Lung (tissue), 12 donors: ENCODE data around the gene CUL2. TPM values are rescaled to one million over a fixed set of nuclear protein-coding genes. Genes with fewer than 3 reads are reported as not detected.
A peak's percentile ranks its signal among the peaks of the same experiment; 100 is the strongest.

ENCODE experiments used
- ATAC-seq: fragments of 200-7000 bp; cut with Tn5 transposase; one replicate; pipeline ENCODE4 v1.9.1; 2020; ENCODE audit warnings: moderate number of reproducible peaks; ENCODE audit not compliant: insufficient read depth, low FRiP score
- DNase-seq, 3 donors: peaks; one replicate each; pipeline ENCODE4 v3.0.0-alpha.2; 2013 to 2017
- H3K27ac ChIP-seq, 2 donors: one replicate each; pipeline ENCODE4 v1.5.1; 2013; ENCODE audit warnings: mild to moderate bottlenecking in 2 of 2, moderate library complexity in 2 of 2, control low read depth in 1 of 2, inconsistent platforms in 1 of 2, low read depth in 1 of 2, low read length in 1 of 2
- H3K27me3 ChIP-seq, 3 donors: one replicate each; pipeline ENCODE4 v1.5.1; 2013; ENCODE audit warnings: low read length in 2 of 3; ENCODE audit not compliant: control insufficient read depth in 3 of 3, insufficient read depth in 3 of 3
- H3K36me3 ChIP-seq, 4 donors: one replicate each; pipeline ENCODE4 v1.5.1; 2013; ENCODE audit warnings: low read length in 4 of 4, mild to moderate bottlenecking in 1 of 4, moderate library complexity in 1 of 4; ENCODE audit not compliant: control insufficient read depth in 4 of 4, insufficient read depth in 4 of 4
- H3K4me1 ChIP-seq, 5 donors: one replicate each; pipeline ENCODE4 v1.5.1; 2013; ENCODE audit warnings: low read length in 5 of 5, mild to moderate bottlenecking in 2 of 5, moderate library complexity in 1 of 5; ENCODE audit not compliant: control insufficient read depth in 5 of 5, insufficient read depth in 5 of 5
- H3K4me3 ChIP-seq: one replicate; pipeline ENCODE4 v1.5.1; 2013; ENCODE audit warnings: mild to moderate bottlenecking, control low read depth, moderate library complexity
- H3K9ac ChIP-seq, 2 donors: one replicate each; pipeline ENCODE4 v1.5.1; 2013; ENCODE audit warnings: low read length in 2 of 2, control low read depth in 1 of 2; ENCODE audit not compliant: insufficient read depth in 1 of 2
- H3K9me3 ChIP-seq, 4 donors: one replicate each; pipeline ENCODE4 v1.5.1; 2013; ENCODE audit warnings: low read length in 3 of 4, mild to moderate bottlenecking in 1 of 4, moderate library complexity in 1 of 4; ENCODE audit not compliant: control insufficient read depth in 4 of 4, insufficient read depth in 3 of 4
- CTCF ChIP-seq: IDR thresholded peaks from 2 replicates; pipeline ENCODE4 v1.5.1; 2012; ENCODE audit warnings: mild to moderate bottlenecking; ENCODE audit errors: control extremely low read depth, extremely low read depth
- whole genome bisulfite sequencing, 2 donors: extraction: QIAGEN DNeasy Blood & Tissue Kit; methylation state at CpG; one replicate each; pipeline ENCODE4 v1.1.7; 2013; 5-methylcytosine and 5-hydroxymethylcytosine counted together
- polyA plus RNA-seq, 2 donors: library from polyadenylated mRNA; stranded (reverse); fragments of 200-250 nt; gene quantifications; one replicate each; pipeline ENCODE4 v1.2.1, GENCODE V29; 2013
- total RNA-seq, 2 donors: library from RNA; depleted of rRNA in 1 of 2; stranded (reverse); fragments of >200 nt in 1 of 2; gene quantifications; one replicate each; pipeline ENCODE4 v1.2.1, GENCODE V29; 2014 to 2021
- donor health status: control.
- donor health status: control.
- donor health status: Bipolar disorder and iron deficiency.
- donor health status: healthy.
- donor health status: DM: yes; HTN: yes; CAD: no.

Gene CUL2
- total and polyA plus RNA-seq, 4 donors: 7.7 to 30.8 (median 17.6) TPM

DNA sequence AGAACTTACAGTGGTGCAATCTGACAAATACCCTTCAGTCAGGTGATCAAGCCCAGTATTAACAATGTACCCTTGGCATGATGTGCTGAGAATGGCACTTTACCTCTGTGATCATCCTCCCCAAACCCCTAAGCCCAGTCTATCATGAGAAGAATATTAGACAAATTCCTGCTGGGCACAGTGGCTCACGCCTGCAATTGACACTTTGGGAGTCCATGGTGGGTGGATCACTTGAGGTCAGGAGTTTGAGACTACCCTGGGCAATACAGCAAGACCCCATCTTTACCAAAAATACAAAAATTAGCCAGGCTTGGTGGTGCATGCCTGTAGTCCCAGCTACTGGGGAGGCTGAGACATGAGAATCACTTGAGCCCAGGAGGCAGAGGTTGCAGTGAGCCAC lies 7.4 kb upstream of the CUL2 start:
- no peak for DNase-seq
- TF ChIP-seq CTCF: no peak
- Histone ChIP-seq H3K9me3 (no peaks in the 10 kb centered on the region), H3K27me3 (peaks cover 0 to 5% (median 2%) of the 10 kb centered on the region in 3 donors), H3K4me1 (no peaks in the 10 kb centered on the region), H3K27ac (no peak overlapping the region), H3K4me3 (no peak overlapping the region), H3K9ac (no peak overlapping the region), H3K36me3 (no peaks in the 10 kb centered on the region)
- 87 to 92% methylated on average over 1 of the region's 1 CpG for WGBS, 2 donors
- no peak for ATAC-seq

GRCh38 chr10:35096312-35096711 lies 6.2 kb upstream of the CUL2 start:
- Histone ChIP-seq H3K9me3 (no peaks in the 10 kb centered on the region), H3K9ac (no peak overlapping the region), H3K27ac (no peak overlapping the region), H3K4me1 (no peaks in the 10 kb centered on the region), H3K27me3 (peaks cover 0 to 5% (median 2%) of the 10 kb centered on the region in 3 donors), H3K4me3 (no peak overlapping the region), H3K36me3 (no peaks in the 10 kb centered on the region)
- DNase-seq: no peak
- ATAC-seq: no peak
- WGBS, 2 donors: 77 to 93% methylated on average over 2 of the region's 2 CpGs
- no peak for TF ChIP-seq CTCF

DNA sequence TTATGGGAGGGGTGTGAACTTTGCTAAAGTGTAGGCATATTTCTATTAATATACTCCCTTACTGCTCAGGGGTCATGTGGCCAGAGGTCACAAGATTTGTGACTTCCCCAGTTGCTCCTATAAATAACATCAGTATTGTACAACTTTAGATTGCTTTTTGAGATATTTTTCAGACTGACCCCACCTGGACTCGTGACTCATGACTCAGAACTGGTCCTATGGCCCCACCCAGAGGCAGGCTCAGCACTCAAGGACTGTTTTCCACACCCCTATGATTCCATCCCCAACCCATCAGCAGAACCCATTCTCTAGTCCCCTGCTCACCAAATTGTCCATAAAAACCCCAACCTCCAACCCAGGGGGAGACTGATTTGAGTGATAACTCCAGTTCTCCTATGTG lies 2.7 kb upstream of the CUL2 start:
- Histone ChIP-seq H3K4me1 (peaks cover 4 to 14% (median 8%) of the 10 kb centered on the region in 5 donors), H3K9me3 (no peaks in the 10 kb centered on the region), H3K9ac (no peak overlapping the region), H3K27me3 (peaks cover 0 to 5% (median 2%) of the 10 kb centered on the region in 3 donors), H3K27ac (no peak overlapping the region), H3K4me3 (no peak overlapping the region), H3K36me3 (no peaks in the 10 kb centered on the region)
- 60 to 75% methylated on average over 1 of the region's 1 CpG for WGBS, 2 donors
- TF ChIP-seq CTCF: no peak
- DNase-seq (no peak), ATAC-seq (no peak)

- no peaks in the 10 kb centered on the region for H3K36me3 ChIP-seq
- no peak for TF ChIP-seq CTCF
- peaks cover 4 to 14% (median 8%) of the 10 kb centered on the region in 5 donors for H3K4me1 ChIP-seq
- H3K4me3 ChIP-seq: no peak overlapping the region
- no peaks in the 10 kb centered on the region for H3K9me3 ChIP-seq
- H3K27me3 ChIP-seq: peaks cover 0 to under 1% (median 0%) of the 10 kb centered on the region in 3 donors
- DNase-seq (no peak), ATAC-seq (no peak)
- WGBS, 2 donors: 86 to 97% methylated on average over 11 of the region's 11 CpGs
- no peak overlapping the region for H3K9ac ChIP-seq
- peak overlapping the region in 1 of 2 donors; percentile 27 for H3K27ac ChIP-seq
These were observed 2.1 kb upstream of the CUL2 start for GRCh38 chr10:35091994-35092790.
